ENCODE results near the gene STK10. TPM values are rescaled to one million over a fixed set of nuclear protein-coding genes. Genes with fewer than 3 reads are reported as not detected.

The STK10 gene
- total and polyA plus RNA-seq, 9 of the 15 experiments (the other 6 are each of a cell fraction or from before 2014, with no cell fraction given) = 0.30 to 6.7 (median 2.4) TPM

- TF ChIP-seq ZBTB40 (IDR thresholded peaks at IDR 0.05) (peak; percentile 92), ZBTB40 (CRISPR knock-in tag; IDR thresholded peaks at IDR 0.05) (peak; percentile 78), NFYB (IDR thresholded peaks at IDR 0.05; ENCODE audit: extremely low read depth, insufficient read length) (no peak), NCOR1 (IDR thresholded peaks at IDR 0.05) (no peak)
These were observed 141.4 kb downstream of the STK10 start (continued) for GRCh38 chr5:172046593-172046992.
